GM19193 (cell line): ENCODE data around the gene CMKLR1.

Experiments
- POLR2A ChIP-seq: IDR thresholded peaks from 4 replicates; pipeline ENCODE4 v1.6.1; 2011; ENCODE audit not compliant: insufficient read depth, insufficient read length; ENCODE audit errors: extremely low read depth

The CMKLR1 gene

GRCh38 chr12:108239378-108239777 is 99.7 kb downstream of the CMKLR1 start:
- no peak for TF ChIP-seq POLR2A

- TF ChIP-seq POLR2A = no peak
Observed at GRCh38 chr12:108238474-108238873, 100.6 kb downstream of the CMKLR1 start.
